PC-3 (cell line): ENCODE data around the gene MCRIP2. TPM values are rescaled to one million over a fixed set of nuclear protein-coding genes. Genes with fewer than 3 reads are reported as not detected.

Experiments
- ATAC-seq: fragments of 200-7000 bp; cut with Tn5 transposase; 2 replicates; pipeline ENCODE4 v1.9.1; 2020; ENCODE audit warnings: mild to moderate bottlenecking, moderate library complexity
- BruUV-seq: library from RNA; stranded (reverse); fragments of 400-500 nt; replicated peaks from 2 replicates; lab custom pipeline; 2021; lab: Mats Ljungman, UMichigan
- CTCF ChIA-PET: fragments of 300-600 bp; sonication (Branson Sonifier 250); formaldehyde crosslinking; loops from one replicate; lab custom pipeline; 2022; ENCODE audit warnings: antibody characterized with exemption; lab: Charles Lee
- POLR2A ChIA-PET: fragments of 300-600 bp; sonication (Branson Sonifier 250); formaldehyde crosslinking; loops from one replicate; lab custom pipeline; 2022; ENCODE audit warnings: antibody characterized with exemption; ENCODE audit not compliant: unreplicated experiment; lab: Charles Lee
- DNase-seq: peaks from one replicate; pipeline ENCODE4 v3.0.0-alpha.2; 2015
- H2AFZ ChIP-seq: fragments of 300-600 bp; sonication (generic); 2 replicates; pipeline ENCODE4 v1.6.0; 2016; ENCODE audit warnings: antibody characterized with exemption, low read length
- H3F3A ChIP-seq: fragments of 300-600 bp; sonication (generic); one replicate; pipeline ENCODE4 v1.6.0; 2017; ENCODE audit warnings: antibody characterized with exemption, low read length, control low read depth, mild to moderate bottlenecking; ENCODE audit not compliant: unreplicated experiment
- H3K27ac ChIP-seq: fragments of 300-600 bp; sonication (generic); 2 replicates; pipeline ENCODE4 v1.5.1; 2016; ENCODE audit warnings: mild to moderate bottlenecking, low read length
- H3K27me3 ChIP-seq: fragments of 300-600 bp; sonication (generic); 2 replicates; pipeline ENCODE4 v1.6.1; 2016; ENCODE audit warnings: low read length, mixed read lengths
- H3K36me3 ChIP-seq: fragments of 300-600 bp; sonication (generic); 2 replicates; pipeline ENCODE4 v1.6.1; 2016; ENCODE audit warnings: low read depth, mixed run types, low read length, mixed read lengths
- H3K4me1 ChIP-seq: fragments of 300-600 bp; sonication (generic); 2 replicates; pipeline ENCODE4 v1.5.1; 2016; ENCODE audit warnings: low read length; ENCODE audit not compliant: insufficient read depth
- H3K4me2 ChIP-seq: fragments of 300-600 bp; sonication (generic); 2 replicates; pipeline ENCODE4 v1.6.0; 2016; ENCODE audit warnings: low read length
- H3K4me3 ChIP-seq: fragments of 300-600 bp; sonication (generic); 2 replicates; pipeline ENCODE4 v1.5.1; 2016; ENCODE audit warnings: mild to moderate bottlenecking, low read length, mixed read lengths
- H3K79me2 ChIP-seq: fragments of 300-600 bp; sonication (generic); 2 replicates; pipeline ENCODE4 v1.6.1; 2017; ENCODE audit warnings: low read length, mixed read lengths
- H3K9ac ChIP-seq: fragments of 300-600 bp; sonication (generic); 2 replicates; pipeline ENCODE4 v1.6.0; 2016; ENCODE audit warnings: mild to moderate bottlenecking, low read length
- H3K9me2 ChIP-seq: fragments of 300-600 bp; sonication (generic); replicated peaks from 2 replicates; pipeline ENCODE4 v1.6.1; 2016; ENCODE audit warnings: mixed run types, low read length, mixed read lengths
- H3K9me3 ChIP-seq: fragments of 300-600 bp; sonication (generic); 2 replicates; pipeline ENCODE4 v1.6.1; 2016; ENCODE audit warnings: low read length, mixed read lengths
- H4K20me1 ChIP-seq: fragments of 300-600 bp; sonication (generic); 2 replicates; pipeline ENCODE4 v1.6.1; 2016; ENCODE audit warnings: low read length, mixed read lengths
- CTCF ChIP-seq: fragments of 300-600 bp; sonication (generic); conservative IDR thresholded peaks from 2 replicates; pipeline ENCODE4 v1.5.1; 2017; ENCODE audit warnings: antibody characterized with exemption, low read depth, mild to moderate bottlenecking, low read length
- EZH2 ChIP-seq: fragments of 300-600 bp; sonication (generic); IDR thresholded peaks from one replicate; pipeline ENCODE4 v1.6.1; 2017; ENCODE audit warnings: antibody characterized with exemption, mild to moderate bottlenecking, low read length; ENCODE audit not compliant: unreplicated experiment
- EZH2phosphoT487 ChIP-seq: fragments of 300-600 bp; sonication (generic); IDR thresholded peaks from 2 replicates; pipeline ENCODE4 v1.6.1; 2018; ENCODE audit warnings: mild to moderate bottlenecking, antibody characterized with exemption, low read length, borderline replicate concordance
- intact Hi-C: fragments of 100-400 bp; cut with micrococcal nuclease; formaldehyde crosslinking; loops from 2 replicates; pipeline ENCODE4 v1.9.0; 2023
- total RNA-seq: library from RNA; depleted of rRNA; stranded (reverse); fragments of >200 nt; gene quantifications from 2 replicates; pipeline ENCODE4 v1.2.3, GENCODE V29; 2014

The MCRIP2 gene
- total RNA-seq, 1 experiment from 2014 or later, result 83.5 TPM

- BruUV-seq, result no TSS peak
- Histone ChIP-seq H4K20me1 (peaks cover 12% of the 10 kb centered on the region; the same call in 1 of the 2 replicates), H3K4me3 (no peak overlapping the region), H3K79me2 (peaks cover 63% of the 10 kb centered on the region), H3K27me3 (no peaks in the 10 kb centered on the region), H3K36me3 (no peaks in the 10 kb centered on the region), H3K9me2 (no peaks in the 10 kb centered on the region), H2AFZ (no peak overlapping the region), H3K4me2 (0 out of 2 replicates have a peak overlapping the region, but pooled peaks have one; percentile 51), H3K9ac (no peak overlapping the region), H3K4me1 (peaks cover 28% of the 10 kb centered on the region), H3K9me3 (no peaks in the 10 kb centered on the region), H3K27ac (no peak overlapping the region), H3F3A (no peaks in the 10 kb centered on the region)
- no peak for ATAC-seq
- no peak for DNase-seq
- ChIA-PET CTCF (no interaction called here), POLR2A (interaction anchor here (1.0 kb wide), 1 partner anchor 51 kb away, joined by 5 read pairs; no protein-coding TSS in a partner anchor)
- TF ChIP-seq EZH2phosphoT487 (no peak), CTCF (no peak), EZH2 (no peak)
- intact Hi-C loops, result no loop called here
These were observed 47.8 kb upstream of the MCRIP2 start for GRCh38 chr16:593807-594206.

- Histone ChIP-seq H3K9me2 (no peaks in the 10 kb centered on the region), H3K36me3 (no peaks in the 10 kb centered on the region), H3K4me1 (peaks cover 28% of the 10 kb centered on the region), H3F3A (no peaks in the 10 kb centered on the region), H2AFZ (no peak overlapping the region), H3K4me2 (no peak overlapping the region), H3K27ac (no peak overlapping the region), H3K9me3 (no peaks in the 10 kb centered on the region), H3K79me2 (peaks cover 62% of the 10 kb centered on the region), H3K9ac (no peak overlapping the region), H3K27me3 (no peaks in the 10 kb centered on the region), H3K4me3 (no peak overlapping the region), H4K20me1 (peaks cover 12% of the 10 kb centered on the region; the same call in 1 of the 2 replicates)
- ChIA-PET POLR2A (no interaction called here), CTCF (no interaction called here)
- intact Hi-C loops, result no loop called here
- no peak for ATAC-seq
- TF ChIP-seq EZH2 (no peak), CTCF (no peak), EZH2phosphoT487 (no peak)
- no TSS peak for BruUV-seq
- no peak for DNase-seq
These were observed 46.5 kb upstream of the MCRIP2 start for GRCh38 chr16:595094-595528.

GRCh38 chr16:595942-596735 is 45.5 kb upstream of the MCRIP2 start:
- no TSS peak for BruUV-seq
- peaks cover 52% of the 10 kb centered on the region for H3K79me2 ChIP-seq
- intact Hi-C loops, result no loop called here
- H3F3A ChIP-seq, result no peaks in the 10 kb centered on the region
- H3K4me1 ChIP-seq, result peaks cover 22% of the 10 kb centered on the region
- ChIA-PET CTCF (no interaction called here), POLR2A (no interaction called here)
- H3K9me3 ChIP-seq, result no peaks in the 10 kb centered on the region
- DNase-seq (peak; percentile 39), ATAC-seq (peak; percentile 35; the same call in 1 of the 2 replicates)
- H3K9me2 ChIP-seq, result no peaks in the 10 kb centered on the region
- no peak overlapping the region for H3K9ac ChIP-seq
- no peak overlapping the region for H3K4me3 ChIP-seq
- H3K4me2 ChIP-seq, result no peak overlapping the region
- no peak for TF ChIP-seq EZH2phosphoT487
- TF ChIP-seq CTCF, result no peak
- TF ChIP-seq EZH2, result no peak
- no peaks in the 10 kb centered on the region for H3K27me3 ChIP-seq
- no peaks in the 10 kb centered on the region for H3K36me3 ChIP-seq
- H3K27ac ChIP-seq, result no peak overlapping the region
- H4K20me1 ChIP-seq, result peaks cover 12% of the 10 kb centered on the region; the same call in 1 of the 2 replicates
- no peak overlapping the region for H2AFZ ChIP-seq
